ENCODE measurements around the gene GLTPD2.

DNA sequence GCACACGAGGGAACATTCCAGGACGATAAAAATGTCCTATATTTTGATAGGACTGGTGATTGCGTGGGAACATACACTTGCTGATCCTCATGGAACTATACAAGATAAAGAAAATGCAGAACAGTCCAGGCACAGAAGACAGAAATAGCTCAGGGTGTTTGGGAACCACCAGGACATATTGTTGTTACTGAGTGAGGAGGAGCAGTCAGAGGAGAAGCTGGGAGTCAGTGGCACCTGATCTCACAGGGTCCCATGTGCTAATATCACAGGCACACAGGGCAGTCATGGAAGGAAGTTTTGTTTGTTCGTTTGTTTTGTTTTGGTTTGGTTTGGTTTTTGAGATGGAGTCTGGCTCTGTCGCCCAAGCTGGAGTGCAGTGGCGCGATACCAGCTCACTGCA lies 23.9 kb downstream of the GLTPD2 start:
- TF ChIP-seq, protein P1, sequence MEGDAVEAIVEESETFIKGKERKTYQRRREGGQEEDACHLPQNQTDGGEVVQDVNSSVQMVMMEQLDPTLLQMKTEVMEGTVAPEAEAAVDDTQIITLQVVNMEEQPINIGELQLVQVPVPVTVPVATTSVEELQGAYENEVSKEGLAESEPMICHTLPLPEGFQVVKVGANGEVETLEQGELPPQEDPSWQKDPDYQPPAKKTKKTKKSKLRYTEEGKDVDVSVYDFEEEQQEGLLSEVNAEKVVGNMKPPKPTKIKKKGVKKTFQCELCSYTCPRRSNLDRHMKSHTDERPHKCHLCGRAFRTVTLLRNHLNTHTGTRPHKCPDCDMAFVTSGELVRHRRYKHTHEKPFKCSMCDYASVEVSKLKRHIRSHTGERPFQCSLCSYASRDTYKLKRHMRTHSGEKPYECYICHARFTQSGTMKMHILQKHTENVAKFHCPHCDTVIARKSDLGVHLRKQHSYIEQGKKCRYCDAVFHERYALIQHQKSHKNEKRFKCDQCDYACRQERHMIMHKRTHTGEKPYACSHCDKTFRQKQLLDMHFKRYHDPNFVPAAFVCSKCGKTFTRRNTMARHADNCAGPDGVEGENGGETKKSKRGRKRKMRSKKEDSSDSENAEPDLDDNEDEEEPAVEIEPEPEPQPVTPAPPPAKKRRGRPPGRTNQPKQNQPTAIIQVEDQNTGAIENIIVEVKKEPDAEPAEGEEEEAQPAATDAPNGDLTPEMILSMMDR (IDR thresholded peaks at IDR 0.05 in 2 of 3, conservative IDR thresholded peaks at IDR 0.05 in 1 of 3; ENCODE audit: borderline replicate concordance in 1 of 3, insufficient read depth in 1 of 3, low read depth in 2 of 3, low read length in 2 of 3): no peak
- TF ChIP-seq EZH2 (IDR thresholded peaks at IDR 0.05) (no peak), POLR2A (IDR thresholded peaks at IDR 0.05; ENCODE audit: borderline replicate concordance, extremely low read depth, insufficient read depth, insufficient read length) (no peak), EZH2phosphoT487 (IDR thresholded peaks at IDR 0.05; ENCODE audit: borderline replicate concordance) (no peak), RAD21 (IDR thresholded peaks at IDR 0.05; ENCODE audit: low read depth) (no peak), POLR2AphosphoS5 (IDR thresholded peaks at IDR 0.05; ENCODE audit: low read depth, low read length) (no peak), ZBTB33 (IDR thresholded peaks at IDR 0.05; ENCODE audit: extremely low read depth, insufficient replicate concordance, low read length) (no peak), YY1 (IDR thresholded peaks at IDR 0.05; ENCODE audit: extremely low read depth, insufficient replicate concordance, low read depth, low read length) (no peak)

Measured in HCT116 (cell line).